Measurements from ENCODE around the gene RAD54L.

RAD54L gene

GRCh38 chr1:46284058-46284457, 36.5 kb downstream of the RAD54L start:
- no peak for TF ChIP-seq ZFX (IDR thresholded peaks at IDR 0.05)
- no peak for TF ChIP-seq CTCF (conservative IDR thresholded peaks at IDR 0.05)
- H3K27ac ChIP-seq, result no peak overlapping the region

GRCh38 chr1:46284597-46285564, 37.3 kb downstream of the RAD54L start:
- H3K27ac ChIP-seq, result no peak overlapping the region
- TF ChIP-seq CTCF (conservative IDR thresholded peaks at IDR 0.05) (no peak), ZFX (IDR thresholded peaks at IDR 0.05) (no peak)

GRCh38 chr1:46285730-46286477, 38.3 kb downstream of the RAD54L start:
- TF ChIP-seq CTCF (conservative IDR thresholded peaks at IDR 0.05), result no peak
- TF ChIP-seq ZFX (IDR thresholded peaks at IDR 0.05), result no peak
- no peak overlapping the region for H3K27ac ChIP-seq

- H3K27ac ChIP-seq, result no peak overlapping the region
- no peak for TF ChIP-seq ZFX (IDR thresholded peaks at IDR 0.05)
- TF ChIP-seq CTCF (conservative IDR thresholded peaks at IDR 0.05), result no peak
Observed at GRCh38 chr1:46288485-46289133, 41.0 kb downstream of the RAD54L start.

GRCh38 chr1:46289134-46289494, 41.6 kb downstream of the RAD54L start:
- no peak overlapping the region for H3K27ac ChIP-seq
- no peak for TF ChIP-seq CTCF (conservative IDR thresholded peaks at IDR 0.05)
- TF ChIP-seq ZFX (IDR thresholded peaks at IDR 0.05), result no peak

GRCh38 chr1:46289976-46290375, 42.4 kb downstream of the RAD54L start:
- TF ChIP-seq ZFX (IDR thresholded peaks at IDR 0.05) (no peak), CTCF (conservative IDR thresholded peaks at IDR 0.05) (no peak)
- H3K27ac ChIP-seq, result no peak overlapping the region
